NCI-H460 (cell line): ENCODE data around the gene IQGAP3. TPM values are rescaled to one million over a fixed set of nuclear protein-coding genes. Genes with fewer than 3 reads are reported as not detected.
A peak's percentile ranks its signal among the peaks of the same experiment; 100 is the strongest.
"Not testable (repeated sequence)": the region's sequence is repeated elsewhere in the genome, so short reads cannot be mapped to it uniquely, and the experiment has no call there.

Experiments used
- DNase-seq: peaks from one replicate; pipeline ENCODE4 v3.0.0-alpha.2; 2016; ENCODE audit warnings: low read depth; ENCODE audit errors: extremely low read depth
- polyA plus RNA-seq: library from polyadenylated mRNA; depleted of rRNA; stranded (reverse); fragments of >200 nt; gene quantifications from 2 replicates; pipeline ENCODE4 v1.2.3, GENCODE V29; 2014; cell fraction: nucleus; rRNA removed
- total RNA-seq: library from RNA; depleted of rRNA; stranded (reverse); fragments of >200 nt; shearing (Covaris generic); gene quantifications from 2 replicates; pipeline ENCODE4 v1.2.3, GENCODE V29; 2014; rRNA removed

Gene IQGAP3
- 27.6 and 28.7 TPM in 2 replicates for total RNA-seq
- 123 and 138 TPM in 2 replicates for polyA plus RNA-seq

GRCh38 chr1:156571919-156572662 is at the start of gene IQGAP3:
IQGAP3 (minus strand) TSS chr1:156572565; CDS start chr1:156572529, 36 bp downstream.
- peak; percentile 88 for DNase-seq

GRCh38 chr1:156619582-156619955 is 47.2 kb upstream of the IQGAP3 start:
- DNase-seq, result no peak

GRCh38 chr1:156618853-156619581 is 46.7 kb upstream of the IQGAP3 start, which contains the start of gene HAPLN2:
HAPLN2 (plus strand) TSS chr1:156619415; CDS start chr1:156623491, 4,076 bp downstream.
- peak; percentile 51 for DNase-seq

GRCh38 chr1:156616463-156616862 is 44.1 kb upstream of the IQGAP3 start:
- DNase-seq, result no peak

GRCh38 chr1:156615946-156616345 is 43.6 kb upstream of the IQGAP3 start:
- DNase-seq, result no peak

GRCh38 chr1:156612666-156613065 is 40.3 kb upstream of the IQGAP3 start:
- no peak for DNase-seq

- DNase-seq, result not testable (repeated sequence)
These were observed 37.7 kb upstream of the IQGAP3 start for GRCh38 chr1:156610072-156610471.

GRCh38 chr1:156608981-156609380 is 36.6 kb upstream of the IQGAP3 start:
- peak; percentile 60 for DNase-seq

- peak; percentile 88 for DNase-seq
These were observed 35.8 kb upstream of the IQGAP3 start for GRCh38 chr1:156608036-156608674.

- DNase-seq, result not testable (repeated sequence)
These were observed 35.0 kb upstream of the IQGAP3 start for GRCh38 chr1:156607344-156607743.

GRCh38 chr1:156602557-156602993 is 30.2 kb upstream of the IQGAP3 start:
- DNase-seq, result no peak

GRCh38 chr1:156601892-156602291 is 29.5 kb upstream of the IQGAP3 start:
- no peak for DNase-seq

- peak; percentile 67 for DNase-seq
These were observed 28.9 kb upstream of the IQGAP3 start, which contains the start of gene GPATCH4 for GRCh38 chr1:156601122-156601830. GPATCH4 (minus strand) TSS chr1:156601479.

- DNase-seq, result no peak
These were observed 28.4 kb upstream of the IQGAP3 start for GRCh38 chr1:156600733-156601121.

GRCh38 chr1:156599811-156600210 is 27.4 kb upstream of the IQGAP3 start:
- no peak for DNase-seq

- DNase-seq, result no peak
These were observed 26.5 kb upstream of the IQGAP3 start for GRCh38 chr1:156598731-156599432.

GRCh38 chr1:156598125-156598524 is 25.8 kb upstream of the IQGAP3 start:
- no peak for DNase-seq

- no peak for DNase-seq
These were observed 24.1 kb upstream of the IQGAP3 start for GRCh38 chr1:156596426-156596825.

- no peak for DNase-seq
These were observed 22.7 kb upstream of the IQGAP3 start for GRCh38 chr1:156595016-156595415.

- DNase-seq, result no peak
These were observed 21.8 kb upstream of the IQGAP3 start for GRCh38 chr1:156594190-156594589.
